HG03108 (cell line): Measurements from ENCODE around the gene RAB3C.

Source experiments
- ATAC-seq: cut with Tn5 transposase; IDR thresholded peaks from one replicate; pipeline ENCODE4 v1.9.1; 2021; ENCODE audit warnings: moderate library complexity; ENCODE audit not compliant: unreplicated experiment

RAB3C gene

DNA sequence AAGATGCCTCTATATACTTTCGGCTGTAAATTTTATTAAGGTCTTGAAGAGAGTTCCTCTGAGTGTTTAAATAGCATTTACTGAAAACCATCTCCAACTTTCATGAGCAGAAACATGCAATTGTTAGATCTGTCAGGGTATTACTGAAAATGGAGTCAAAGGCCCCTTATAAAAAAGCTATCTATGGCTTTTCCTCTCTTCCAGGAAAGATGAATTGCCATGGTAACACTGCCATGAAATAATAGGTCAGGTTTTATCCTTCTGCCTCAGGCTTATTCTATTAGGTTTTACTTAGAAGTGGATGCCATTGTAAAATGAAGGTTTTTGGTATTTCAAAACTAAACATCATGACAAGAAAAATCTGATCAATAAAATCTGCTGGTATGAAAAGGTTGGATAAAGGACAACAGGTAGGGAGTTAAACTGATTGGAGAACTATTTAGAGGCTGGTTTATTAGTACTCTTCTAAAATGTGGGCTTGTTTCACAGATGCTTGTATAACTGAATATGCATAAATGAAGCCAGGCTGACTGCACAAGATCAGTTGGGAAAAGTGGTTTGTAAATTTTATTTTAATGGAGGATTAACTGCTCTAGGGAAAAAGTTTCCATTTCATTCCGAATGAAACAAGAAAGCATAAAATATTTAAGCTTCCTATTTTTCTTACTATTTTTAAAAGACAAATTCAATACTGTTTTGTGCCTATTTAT is 135.5 kb downstream of the RAB3C start:
- no peak for ATAC-seq

DNA sequence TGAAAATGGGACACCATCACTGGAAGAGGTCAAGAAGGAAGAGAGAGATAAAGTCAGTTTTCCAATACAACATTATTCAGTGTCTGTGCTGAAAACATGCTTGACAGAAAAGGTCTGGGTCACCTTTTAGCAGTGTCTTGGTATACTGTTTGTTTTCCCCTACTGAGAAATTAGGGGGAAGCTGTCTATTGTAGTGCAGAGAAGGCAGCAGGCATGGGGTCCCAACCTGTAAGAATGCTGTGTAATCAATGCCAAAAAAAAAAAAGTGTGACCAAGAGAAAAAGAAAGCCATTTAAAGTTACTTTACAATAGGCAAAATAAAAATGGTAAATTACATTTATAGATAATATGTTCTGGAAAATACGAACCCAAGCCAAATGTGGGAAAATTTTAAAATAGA is 139.3 kb downstream of the RAB3C start:
- no peak for ATAC-seq

DNA sequence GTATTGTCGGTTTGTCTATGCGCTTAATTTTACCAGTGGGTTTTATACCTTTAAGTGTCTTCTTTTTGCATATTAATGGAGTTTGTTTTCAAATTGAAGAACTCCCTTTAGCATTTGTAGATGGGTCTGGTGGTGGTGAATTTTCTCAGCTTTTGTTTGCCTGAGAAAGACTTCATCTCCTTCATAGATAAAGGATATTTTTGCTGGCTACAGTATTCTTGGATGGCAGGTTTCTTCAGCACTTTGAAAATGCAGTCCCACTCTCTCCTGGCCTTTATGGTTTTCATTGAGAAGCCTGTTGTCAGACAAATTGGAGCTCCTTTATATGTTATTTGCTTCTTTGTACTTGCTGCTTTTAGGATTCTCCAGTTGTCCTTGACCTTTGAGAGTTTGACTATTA is 142.1 kb downstream of the RAB3C start:
- ATAC-seq = no peak

DNA sequence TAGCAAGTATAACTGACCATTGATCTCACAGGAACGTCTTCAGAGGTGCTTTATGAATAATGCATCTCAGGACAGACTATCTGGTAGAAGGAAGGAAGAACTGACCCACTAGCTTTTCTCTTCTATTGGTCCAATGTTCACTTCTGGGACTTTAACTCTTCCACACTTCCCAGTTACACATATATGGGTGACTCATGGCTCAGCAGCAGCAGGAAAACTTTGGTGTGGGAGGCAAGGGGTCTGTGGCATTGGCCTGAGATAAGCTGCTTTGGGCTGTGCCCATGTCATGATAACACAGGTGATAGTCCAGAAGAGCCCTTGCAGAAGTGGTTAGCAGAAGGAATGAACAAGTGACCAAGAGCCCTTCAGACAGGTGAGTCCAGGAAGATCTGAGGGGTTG is 148.8 kb downstream of the RAB3C start:
- ATAC-seq = no peak

DNA sequence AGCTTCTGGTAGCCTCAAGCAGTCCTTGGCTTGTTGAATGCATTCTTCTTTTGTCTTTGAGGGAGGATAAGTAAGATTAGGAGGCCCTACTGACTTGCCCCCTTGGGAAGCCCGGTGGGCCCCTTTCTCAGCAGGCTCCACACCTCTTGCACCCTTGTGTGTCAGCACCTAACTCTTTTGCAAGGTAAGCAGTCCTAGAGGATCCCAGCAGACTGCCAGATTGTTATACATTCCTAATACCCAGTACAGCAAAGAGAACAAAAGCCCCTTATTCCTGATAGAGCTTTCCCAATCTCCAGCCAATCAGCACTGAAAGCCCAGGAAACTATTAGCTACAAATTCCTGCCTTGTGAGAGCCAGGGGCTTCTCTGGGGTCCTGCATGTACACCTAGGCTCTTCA is 152.8 kb downstream of the RAB3C start:
- ATAC-seq = no peak

DNA sequence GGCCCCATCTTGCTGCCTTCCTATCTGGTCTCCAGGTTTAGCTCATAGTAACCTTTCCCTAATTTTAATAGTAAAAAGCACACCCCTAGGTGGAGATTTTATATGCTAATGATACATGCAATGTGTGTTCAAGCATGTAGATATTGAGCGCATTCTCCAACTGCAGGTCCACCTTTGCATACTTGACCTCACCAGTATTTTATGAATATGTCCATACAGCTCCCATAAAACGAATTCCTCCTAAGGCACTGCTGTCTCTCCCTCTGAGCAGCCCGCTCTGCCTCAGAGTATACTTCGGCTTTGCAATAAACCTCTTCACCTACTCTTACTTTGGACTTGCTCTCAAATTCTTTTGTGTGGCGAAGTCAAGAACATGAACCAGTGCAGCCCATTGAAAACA is 153.3 kb downstream of the RAB3C start:
- no peak for ATAC-seq

DNA sequence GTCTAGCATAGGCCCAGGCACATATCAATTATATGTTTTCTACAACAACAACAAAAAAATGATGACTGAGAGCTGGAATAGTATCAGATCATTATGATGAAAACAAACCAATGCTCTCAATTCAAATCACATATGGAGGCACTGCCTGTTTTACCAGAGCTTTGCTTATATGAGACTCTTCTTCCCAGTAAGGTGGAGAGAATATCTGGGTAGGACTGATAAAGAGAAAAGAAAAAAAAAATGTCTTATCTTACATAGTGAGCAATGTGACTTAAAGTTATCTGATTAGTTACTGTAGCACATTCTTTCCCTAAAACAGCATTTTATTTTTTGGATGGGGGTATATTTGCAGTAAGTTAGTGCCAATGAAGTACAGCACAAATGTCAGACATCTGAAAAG is 154.8 kb downstream of the RAB3C start:
- ATAC-seq = no peak

DNA sequence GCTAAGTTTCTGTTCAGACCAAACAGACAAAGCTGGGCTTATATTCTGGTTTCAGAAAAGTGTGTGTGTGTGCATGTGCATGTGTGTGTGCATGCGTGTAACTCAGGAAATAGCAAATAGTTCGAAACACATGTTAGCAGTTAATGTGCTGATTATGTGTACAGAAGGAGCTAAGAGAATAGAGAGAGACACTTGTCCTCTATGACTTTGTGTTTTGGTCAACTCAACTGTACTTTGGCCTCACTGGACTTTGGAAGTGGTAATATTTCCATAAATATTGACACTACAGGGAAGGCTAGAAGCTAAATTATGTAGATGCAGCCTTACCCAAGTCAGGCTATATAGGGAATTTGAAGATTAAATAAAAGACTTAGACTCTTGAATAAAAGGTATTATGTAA is 155.5 kb downstream of the RAB3C start:
- no peak for ATAC-seq

DNA sequence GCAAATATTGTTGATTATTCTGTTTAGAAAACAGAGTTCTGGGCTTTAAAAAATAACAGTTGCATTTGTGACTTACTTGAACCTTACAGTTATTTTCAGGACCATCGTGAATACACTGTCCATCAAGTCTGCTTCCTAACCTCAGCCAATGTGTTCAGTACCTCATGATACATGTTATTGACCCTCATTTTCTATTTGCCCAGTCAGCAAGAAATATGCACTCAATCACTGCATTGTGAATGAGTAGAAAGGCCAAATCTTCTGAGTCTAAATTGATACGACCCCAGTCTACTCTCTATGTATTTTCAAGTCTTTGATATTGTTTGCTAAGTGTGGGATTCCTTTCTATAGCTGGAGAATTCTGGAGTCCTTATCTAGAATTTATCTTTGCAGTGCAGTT is 156.2 kb downstream of the RAB3C start:
- no peak for ATAC-seq

DNA sequence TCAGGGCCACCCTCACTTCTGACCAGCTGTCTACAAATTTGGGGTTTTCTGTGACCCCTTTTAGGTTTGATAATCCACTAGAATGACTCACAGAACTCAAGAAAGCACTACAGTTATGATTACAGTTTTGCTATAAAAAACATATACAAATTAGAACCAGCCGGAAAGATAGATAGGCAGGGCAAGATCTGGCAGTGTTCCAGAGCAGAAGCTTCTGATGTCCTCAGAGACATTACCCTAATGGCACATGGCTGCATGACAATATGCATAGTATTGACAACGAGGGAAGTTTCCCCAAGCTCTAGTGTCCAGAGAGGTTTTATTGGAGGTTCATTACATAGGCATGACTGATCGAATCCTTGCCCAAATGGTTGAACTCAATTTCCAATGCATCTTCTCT is 158.1 kb downstream of the RAB3C start:
- no peak for ATAC-seq

DNA sequence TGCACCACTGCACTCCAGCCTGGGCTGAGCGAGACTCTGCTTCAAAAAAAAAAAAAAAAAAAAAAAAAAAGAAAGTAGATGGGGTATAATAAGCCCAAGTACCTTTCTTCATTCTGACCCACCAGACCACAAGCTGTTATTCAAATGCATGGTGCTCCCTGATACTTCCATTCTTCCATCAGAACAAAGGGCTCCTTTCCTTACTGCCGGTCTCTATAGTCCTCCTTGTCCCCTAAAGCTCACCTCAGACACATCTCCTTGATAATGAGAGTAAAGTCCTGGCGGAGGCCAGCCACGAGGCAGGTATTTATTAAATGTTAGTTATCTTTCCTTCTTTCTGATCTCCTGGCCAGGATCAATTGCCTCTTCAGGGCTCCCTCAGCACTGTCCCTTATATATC is 162.5 kb downstream of the RAB3C start:
- ATAC-seq = no peak

DNA sequence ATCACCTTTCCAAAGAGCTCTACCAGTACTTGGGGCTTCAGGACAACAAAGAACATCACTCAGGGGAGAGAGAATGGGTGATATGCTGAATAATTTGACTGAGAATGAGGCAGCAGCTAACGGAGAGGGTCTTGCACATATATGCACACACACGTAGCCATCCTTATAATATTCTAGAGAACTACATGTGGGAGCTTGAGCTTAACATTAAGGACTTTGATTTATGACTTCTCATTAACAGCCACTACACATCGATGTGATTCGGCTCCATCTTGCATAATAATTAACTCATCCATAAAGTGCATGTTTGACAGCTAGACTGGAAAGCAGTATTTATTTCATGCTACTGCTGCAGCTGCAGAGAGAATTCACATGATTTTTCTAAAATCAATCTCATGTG is 163.4 kb downstream of the RAB3C start:
- ATAC-seq = no peak

DNA sequence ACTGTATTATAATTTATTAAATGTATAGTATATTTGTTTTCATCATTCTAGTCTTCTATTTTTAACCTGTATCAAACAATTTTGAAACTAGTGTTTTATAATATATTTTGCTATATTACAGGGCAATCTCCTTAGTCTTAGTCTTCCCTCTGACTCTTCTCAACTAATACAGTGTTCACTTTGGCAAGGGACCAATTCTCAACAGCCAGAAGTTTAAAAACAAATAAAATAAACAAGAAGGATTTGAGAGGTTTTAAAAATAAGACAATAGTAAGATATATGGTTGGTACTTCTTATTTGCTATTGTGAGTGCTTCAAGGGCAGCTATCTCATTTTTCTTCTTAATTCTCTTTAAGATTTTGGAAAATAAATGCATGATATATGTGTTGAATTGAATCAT is 167.2 kb downstream of the RAB3C start:
- ATAC-seq = no peak

DNA sequence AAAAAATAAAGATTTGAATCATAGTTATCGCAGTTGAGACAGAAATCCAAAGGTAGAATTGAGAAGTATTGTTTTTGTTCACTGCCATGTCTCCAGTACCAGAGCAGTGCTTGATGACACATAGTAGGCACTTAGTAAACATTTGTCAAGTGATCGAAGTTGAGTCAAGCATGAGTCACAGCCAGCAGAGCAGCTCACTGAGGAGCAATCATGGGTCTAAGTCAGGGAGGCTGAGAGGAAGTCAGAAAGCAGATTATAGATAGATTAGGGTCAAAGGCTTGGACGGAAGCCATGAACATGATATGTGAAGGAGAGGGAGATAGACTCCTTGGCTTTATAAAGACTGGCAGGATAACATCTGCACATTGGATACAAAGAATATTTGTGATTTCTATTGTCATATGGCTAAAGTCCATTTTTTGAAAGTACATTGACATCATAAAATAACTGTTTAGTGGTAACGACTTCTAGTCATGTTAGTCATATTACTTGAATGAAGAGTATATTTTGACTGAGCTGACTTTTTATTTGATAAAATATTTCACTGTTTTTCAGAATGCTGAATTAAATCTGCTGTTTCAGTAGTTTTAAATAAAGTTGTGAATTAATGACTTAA is 168.5 kb downstream of the RAB3C start:
- no peak for ATAC-seq

DNA sequence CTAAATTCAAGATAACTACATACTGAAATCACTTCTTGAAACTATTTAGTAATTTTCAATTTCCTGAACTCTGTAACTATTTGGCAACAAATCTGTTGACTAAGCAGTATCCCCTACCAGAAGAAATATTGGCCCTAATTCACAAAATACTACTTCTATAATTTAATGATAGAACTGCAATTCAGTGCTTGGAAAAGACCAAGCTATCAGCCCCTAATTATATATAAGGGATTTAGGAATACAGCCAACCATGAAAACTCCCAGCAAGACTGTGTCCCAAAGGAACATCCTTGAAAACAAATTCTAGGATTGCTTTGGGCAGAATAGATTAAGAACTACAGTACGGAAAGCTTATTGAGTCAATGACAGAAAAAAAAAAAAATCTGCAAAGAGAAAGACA is 169.2 kb downstream of the RAB3C start:
- no peak for ATAC-seq

DNA sequence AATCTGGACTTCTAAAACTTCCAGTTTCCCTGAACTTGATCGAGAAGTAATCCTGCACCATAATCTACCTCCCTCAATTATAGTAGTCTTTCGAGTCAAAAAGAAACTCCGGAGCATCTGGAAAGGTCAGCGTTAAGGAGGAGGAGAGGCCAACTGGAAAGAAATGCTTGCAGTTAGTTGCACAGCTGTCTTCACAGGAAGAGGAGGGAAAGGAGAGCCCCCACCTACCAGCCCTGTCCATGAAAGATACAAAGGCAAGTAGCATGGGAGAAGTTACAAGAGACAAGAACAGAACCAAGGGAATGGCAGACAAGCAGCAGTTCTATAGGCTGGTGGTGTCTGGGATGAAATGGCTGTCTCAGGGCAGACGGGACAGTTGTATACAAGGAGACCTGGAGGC is 170.6 kb downstream of the RAB3C start:
- ATAC-seq = no peak

DNA sequence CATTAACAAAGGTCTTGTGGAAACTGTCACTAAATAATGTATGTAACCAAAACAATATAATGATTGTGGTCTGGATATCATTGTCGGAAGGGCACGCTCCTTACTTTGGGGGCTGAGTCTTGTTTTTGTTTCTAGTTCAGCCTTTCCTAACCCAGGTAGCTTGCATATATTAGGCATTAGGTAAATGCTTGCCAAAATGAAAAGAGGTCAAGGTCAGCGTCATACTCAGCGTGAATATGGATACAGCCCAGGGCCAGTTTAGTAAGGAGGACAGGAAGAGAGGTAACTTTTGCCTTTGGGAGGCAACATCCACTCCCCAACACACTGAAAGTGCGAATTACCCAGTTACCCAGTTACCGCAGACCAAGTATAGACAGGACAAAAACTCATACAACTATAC is 171.4 kb downstream of the RAB3C start:
- no peak for ATAC-seq

DNA sequence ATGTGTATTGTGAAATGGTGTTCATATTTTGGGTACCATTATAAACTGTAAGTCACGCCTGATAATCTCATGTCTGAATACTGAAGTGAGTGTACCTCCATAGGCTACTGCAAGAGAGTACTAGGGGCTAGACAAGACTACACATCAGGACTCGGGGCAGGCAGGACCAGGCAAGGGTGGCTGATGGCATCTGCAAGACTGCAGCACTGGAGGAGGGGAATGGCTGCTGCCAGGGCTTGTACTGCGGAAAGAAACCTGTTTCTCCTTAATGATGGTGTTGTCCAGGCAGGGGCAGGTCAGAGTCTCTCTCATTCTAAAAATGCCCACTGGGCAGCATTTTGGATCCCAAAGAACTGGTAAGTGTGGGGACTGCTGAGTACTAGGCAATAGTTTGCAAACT is 172.5 kb downstream of the RAB3C start:
- no peak for ATAC-seq

DNA sequence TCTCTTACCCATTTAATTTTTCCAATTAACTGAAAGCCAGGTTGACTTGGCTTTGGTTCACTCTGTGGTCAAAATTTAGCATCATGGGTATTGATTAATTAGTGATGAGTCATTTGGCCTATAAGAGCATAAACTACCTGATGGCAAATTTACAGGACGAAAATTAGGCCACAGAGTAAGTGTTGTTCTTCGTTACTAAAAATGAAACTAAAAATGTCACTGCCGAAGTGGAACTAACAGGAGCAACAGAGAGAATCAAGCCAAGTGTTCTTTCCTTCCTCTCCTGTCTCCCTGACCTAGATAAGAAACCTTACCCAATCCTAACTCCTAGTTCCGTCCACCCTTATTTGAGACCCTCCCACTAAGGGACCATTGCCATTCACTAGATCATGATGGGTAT is 176.9 kb downstream of the RAB3C start:
- peak; percentile 92 for ATAC-seq

DNA sequence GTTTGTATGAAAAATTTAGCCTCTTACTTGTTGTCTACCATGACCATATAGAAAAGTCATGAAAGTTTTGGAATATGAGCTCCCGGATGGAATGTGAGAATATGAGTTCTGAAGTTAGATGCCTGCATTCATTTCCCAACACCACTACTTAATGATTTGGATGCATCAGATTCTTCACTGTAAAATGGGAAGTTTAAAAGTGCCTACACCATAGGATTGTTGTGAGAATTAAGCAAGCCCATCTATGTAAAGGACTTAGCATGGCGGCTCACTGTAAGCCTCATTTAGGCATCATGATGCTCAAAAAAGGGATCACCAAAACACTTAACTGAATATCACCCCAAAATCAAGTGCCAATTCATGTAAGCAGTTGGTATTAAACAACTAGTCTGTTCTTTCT is 177.3 kb downstream of the RAB3C start:
- ATAC-seq = no peak

DNA sequence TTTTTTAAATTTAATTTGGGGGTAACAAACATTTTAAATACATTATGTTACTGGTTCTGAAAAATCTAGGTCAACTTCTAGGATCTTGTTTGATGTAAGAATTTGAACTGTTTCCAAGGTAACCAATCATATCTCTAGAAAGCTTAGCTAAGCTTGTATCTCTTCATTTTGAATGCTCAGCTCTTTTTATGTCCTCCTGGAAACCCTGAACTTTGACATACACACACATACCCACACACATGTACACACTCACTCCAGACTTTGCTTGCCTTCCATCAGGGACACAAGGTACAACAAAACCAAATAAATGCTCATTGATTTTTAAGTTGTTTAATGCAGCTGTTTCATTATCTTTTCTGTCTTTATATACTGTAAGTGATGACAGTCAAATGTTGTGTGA is 178.5 kb downstream of the RAB3C start:
- no peak for ATAC-seq

DNA sequence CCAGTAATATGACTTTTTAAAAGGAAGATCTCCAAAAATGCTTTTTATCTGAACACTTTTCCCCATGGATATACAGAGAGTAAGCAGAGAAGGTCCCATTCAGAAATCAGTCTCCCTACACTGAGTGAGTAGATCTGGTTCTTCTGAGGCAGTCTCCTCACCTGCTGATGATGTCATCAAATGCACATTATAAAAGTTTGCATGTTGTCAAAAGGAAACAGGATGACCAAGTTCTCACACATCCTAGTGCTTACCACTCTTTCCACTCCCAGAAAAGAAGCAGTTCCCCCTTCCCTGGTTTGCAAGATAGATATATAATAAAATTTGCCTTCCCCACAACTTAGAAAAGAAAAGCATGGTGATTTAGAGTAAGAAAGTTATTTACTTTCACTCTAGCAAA is 180.5 kb downstream of the RAB3C start:
- no peak for ATAC-seq

DNA sequence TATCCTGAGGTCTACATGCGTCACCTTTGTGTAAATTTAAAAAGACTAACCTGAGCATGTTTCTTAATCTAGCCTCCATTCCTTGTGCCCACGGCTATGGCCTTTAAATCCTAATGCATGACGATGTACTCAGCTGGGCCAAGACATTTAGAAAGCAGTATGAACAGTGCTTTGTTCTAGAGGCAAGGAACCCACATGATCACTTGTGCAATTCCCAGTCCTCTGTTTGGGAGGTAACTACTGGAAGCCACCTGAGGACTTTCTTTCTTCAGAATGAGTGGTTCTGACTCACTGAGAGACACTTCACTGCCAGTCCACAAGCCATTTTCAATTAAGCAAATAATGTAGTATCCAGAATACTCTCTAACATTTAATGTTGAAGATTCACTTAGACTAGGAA is 181.3 kb downstream of the RAB3C start:
- no peak for ATAC-seq
